ENCODE measurements around the gene PDGFD. TPM values are rescaled to one million over a fixed set of nuclear protein-coding genes. Genes with fewer than 3 reads are reported as not detected.

Gene PDGFD
- total RNA-seq, 4 donors from 2014 or later = 26.0 to 72.4 (median 29.6) TPM

DNA sequence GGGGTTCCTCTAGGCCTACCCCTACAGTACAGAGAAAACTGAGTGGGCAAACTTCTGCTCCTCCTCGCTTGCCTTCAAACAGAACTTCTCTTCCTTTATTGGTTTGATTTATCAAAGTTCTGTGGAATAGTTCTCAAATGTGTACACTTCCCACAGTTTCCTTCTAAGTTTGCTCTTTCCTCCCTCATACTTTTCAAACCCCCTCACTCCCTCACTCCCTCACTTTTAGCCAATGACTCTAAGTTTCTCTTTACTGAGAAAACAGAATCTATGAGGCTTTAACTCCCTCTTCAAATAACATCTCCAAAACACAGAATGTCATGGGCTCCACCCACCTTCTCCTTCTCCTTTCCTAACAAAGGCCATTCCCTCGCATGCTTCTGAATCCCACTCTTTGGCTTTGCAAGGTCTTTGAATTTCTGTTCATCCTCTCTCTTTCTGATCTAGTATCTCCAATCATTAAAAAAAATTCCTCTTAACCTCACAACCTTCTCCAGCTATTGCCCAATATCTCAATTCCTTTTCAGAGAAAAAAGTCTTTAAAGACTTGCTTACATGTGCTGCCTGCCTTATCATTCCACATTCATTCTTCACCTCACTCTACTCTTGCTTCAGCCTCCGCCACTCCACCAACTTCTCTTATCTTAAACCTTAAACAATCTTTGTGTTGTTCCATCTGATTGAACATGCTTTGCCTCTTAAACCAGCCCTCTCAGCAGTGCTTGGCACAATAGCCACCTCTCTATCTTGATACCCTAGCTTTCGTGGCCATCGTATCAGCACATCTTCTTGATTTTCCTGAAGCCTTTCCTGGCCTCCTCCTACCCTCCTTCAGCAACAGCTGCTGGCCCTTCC lies 70.3 kb downstream of the PDGFD start:
- DNase-seq (ENCODE audit: low spot score in 2 of 2) = no peak
- 92 to 95% methylated on average over 5 of the region's 5 CpGs for WGBS, 2 donors
- TF ChIP-seq POLR2A (IDR thresholded peaks at IDR 0.05) (no peak), EP300 (IDR thresholded peaks at IDR 0.05) (no peak)
- TF ChIP-seq, protein P1, sequence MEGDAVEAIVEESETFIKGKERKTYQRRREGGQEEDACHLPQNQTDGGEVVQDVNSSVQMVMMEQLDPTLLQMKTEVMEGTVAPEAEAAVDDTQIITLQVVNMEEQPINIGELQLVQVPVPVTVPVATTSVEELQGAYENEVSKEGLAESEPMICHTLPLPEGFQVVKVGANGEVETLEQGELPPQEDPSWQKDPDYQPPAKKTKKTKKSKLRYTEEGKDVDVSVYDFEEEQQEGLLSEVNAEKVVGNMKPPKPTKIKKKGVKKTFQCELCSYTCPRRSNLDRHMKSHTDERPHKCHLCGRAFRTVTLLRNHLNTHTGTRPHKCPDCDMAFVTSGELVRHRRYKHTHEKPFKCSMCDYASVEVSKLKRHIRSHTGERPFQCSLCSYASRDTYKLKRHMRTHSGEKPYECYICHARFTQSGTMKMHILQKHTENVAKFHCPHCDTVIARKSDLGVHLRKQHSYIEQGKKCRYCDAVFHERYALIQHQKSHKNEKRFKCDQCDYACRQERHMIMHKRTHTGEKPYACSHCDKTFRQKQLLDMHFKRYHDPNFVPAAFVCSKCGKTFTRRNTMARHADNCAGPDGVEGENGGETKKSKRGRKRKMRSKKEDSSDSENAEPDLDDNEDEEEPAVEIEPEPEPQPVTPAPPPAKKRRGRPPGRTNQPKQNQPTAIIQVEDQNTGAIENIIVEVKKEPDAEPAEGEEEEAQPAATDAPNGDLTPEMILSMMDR (IDR thresholded peaks at IDR 0.05) = no peak
- Histone ChIP-seq H3K27ac (no peak overlapping the region), H3K9me3 (no peaks in the 10 kb centered on the region), H3K27me3 (no peaks in the 10 kb centered on the region), H3K4me3 (no peak overlapping the region), H3K36me3 (no peaks in the 10 kb centered on the region), H3K4me1 (peaks cover 0 to 40% (median 4%) of the 10 kb centered on the region in 4 donors)

DNA sequence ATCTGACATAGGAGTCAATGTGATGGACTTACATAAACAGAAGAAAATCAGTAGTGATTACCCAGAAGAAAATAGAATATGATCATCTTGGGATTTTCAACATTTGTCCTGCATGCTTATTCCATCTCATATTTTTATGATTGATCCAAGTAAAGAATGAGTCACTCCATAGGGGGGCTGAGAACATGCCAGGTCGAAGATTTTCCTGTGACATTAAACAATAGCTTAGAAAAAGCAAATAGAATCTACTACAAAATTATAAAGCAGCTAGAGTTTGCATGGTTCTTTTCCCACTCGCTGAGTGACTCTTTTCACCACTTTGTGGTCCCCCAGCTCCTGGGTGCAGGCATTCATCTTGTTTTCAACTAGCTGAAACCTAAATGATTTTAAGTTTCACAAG lies 71.2 kb downstream of the PDGFD start:
- Histone ChIP-seq H3K27me3 (no peaks in the 10 kb centered on the region), H3K9me3 (no peaks in the 10 kb centered on the region), H3K27ac (no peak overlapping the region), H3K4me3 (no peak overlapping the region), H3K4me1 (peaks cover 0 to 40% (median 4%) of the 10 kb centered on the region in 4 donors), H3K36me3 (no peaks in the 10 kb centered on the region)
- DNase-seq (ENCODE audit: low spot score in 2 of 2) = no peak
- 83 to 85% methylated on average over 2 of the region's 2 CpGs for WGBS, 2 donors
- TF ChIP-seq, protein P1 (IDR thresholded peaks at IDR 0.05) = no peak
- no peak for TF ChIP-seq POLR2A (IDR thresholded peaks at IDR 0.05)
- no peak for TF ChIP-seq EP300 (IDR thresholded peaks at IDR 0.05)

DNA sequence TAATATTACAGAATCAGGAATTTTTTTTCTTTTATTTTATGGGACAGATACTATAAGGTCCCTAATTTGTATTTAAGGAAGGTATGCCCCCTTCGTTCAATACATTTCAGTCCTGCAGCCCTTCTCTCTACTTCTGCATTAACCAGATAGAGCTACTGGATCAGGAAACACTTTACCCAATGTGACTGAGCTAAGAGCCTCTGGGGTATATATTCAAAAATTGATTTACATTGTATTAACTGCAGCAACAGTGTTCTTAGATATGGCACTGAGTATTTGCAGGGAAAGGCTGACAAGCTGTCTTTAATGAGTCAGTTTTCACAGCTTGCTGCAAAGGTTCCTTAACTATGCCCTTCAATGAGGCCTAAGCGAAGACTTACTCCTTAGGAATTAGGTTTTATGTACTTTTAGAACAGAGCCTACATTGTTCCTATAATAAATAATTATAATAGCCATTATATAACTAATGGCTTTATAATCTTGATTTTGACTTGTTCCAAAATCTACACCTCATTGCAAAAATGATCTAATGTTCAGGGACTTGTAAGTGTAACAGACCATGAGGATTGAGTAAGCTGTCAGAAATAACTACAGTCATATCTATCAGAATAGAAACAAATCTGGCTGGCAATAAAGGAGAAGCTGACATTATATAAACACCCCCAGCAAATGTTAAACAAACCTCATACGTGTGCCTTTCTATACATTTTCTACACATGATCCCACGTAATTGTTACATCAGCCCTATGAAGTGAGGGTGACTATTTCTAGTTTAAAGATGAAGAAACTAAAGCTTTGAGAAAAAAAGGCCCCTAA lies 72.5 kb downstream of the PDGFD start:
- Histone ChIP-seq H3K4me1 (peaks cover 0 to 40% (median 4%) of the 10 kb centered on the region in 4 donors), H3K36me3 (no peaks in the 10 kb centered on the region), H3K4me3 (no peak overlapping the region), H3K9me3 (no peaks in the 10 kb centered on the region), H3K27ac (no peak overlapping the region), H3K27me3 (no peaks in the 10 kb centered on the region)
- WGBS, 2 donors = 69 to 71% methylated on average over 4 of the region's 4 CpGs
- TF ChIP-seq POLR2A (IDR thresholded peaks at IDR 0.05) (no peak), EP300 (IDR thresholded peaks at IDR 0.05) (no peak)
- TF ChIP-seq, protein P1 (IDR thresholded peaks at IDR 0.05) = no peak
- DNase-seq (ENCODE audit: low spot score in 2 of 2) = no peak

DNA sequence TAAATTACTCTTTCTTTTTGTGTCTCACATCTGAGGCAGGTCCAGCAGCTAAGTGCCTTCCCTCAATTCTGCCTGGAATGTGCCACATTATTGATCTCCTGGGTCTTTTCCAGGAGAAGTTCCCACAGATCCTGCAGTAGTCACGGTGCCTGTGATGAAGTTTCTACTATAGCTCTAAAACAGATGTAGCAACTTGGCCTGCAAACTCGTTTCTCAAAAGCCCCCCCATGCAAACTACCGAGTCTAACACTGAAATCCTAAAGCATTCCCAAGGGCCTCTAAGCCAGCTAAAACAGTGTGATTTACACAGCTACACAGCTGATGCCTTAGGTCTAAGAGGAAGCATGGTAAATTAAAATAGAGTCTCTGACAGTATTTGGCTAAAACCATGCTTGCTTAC lies 73.2 kb downstream of the PDGFD start:
- no peaks in the 10 kb centered on the region for H3K36me3 ChIP-seq
- no peak overlapping the region for H3K4me3 ChIP-seq
- H3K27me3 ChIP-seq = no peaks in the 10 kb centered on the region
- H3K27ac ChIP-seq = no peak overlapping the region
- DNase-seq (ENCODE audit: low spot score in 2 of 2) = no peak
- peaks cover 0 to 37% (median 4%) of the 10 kb centered on the region in 4 donors for H3K4me1 ChIP-seq
- TF ChIP-seq, protein P1 (IDR thresholded peaks at IDR 0.05) = no peak
- TF ChIP-seq EP300 (IDR thresholded peaks at IDR 0.05) (no peak), POLR2A (IDR thresholded peaks at IDR 0.05) (no peak)
- H3K9me3 ChIP-seq = no peaks in the 10 kb centered on the region
- 53 to 54% methylated on average over 3 of the region's 3 CpGs for WGBS, 2 donors

- Histone ChIP-seq H3K4me1 (peaks cover 0 to 31% (median 4%) of the 10 kb centered on the region in 4 donors), H3K27ac (no peak overlapping the region), H3K27me3 (no peaks in the 10 kb centered on the region), H3K4me3 (no peak overlapping the region), H3K9me3 (no peaks in the 10 kb centered on the region), H3K36me3 (no peaks in the 10 kb centered on the region)
- WGBS, 2 donors = 45 to 62% methylated on average over 2 of the region's 2 CpGs
- no peak for TF ChIP-seq EP300 (IDR thresholded peaks at IDR 0.05)
- TF ChIP-seq POLR2A (IDR thresholded peaks at IDR 0.05) = no peak
- TF ChIP-seq, protein P1 (IDR thresholded peaks at IDR 0.05) = no peak
- no peak for DNase-seq (ENCODE audit: low spot score in 2 of 2)
Observed at GRCh38 chr11:104089481-104089880, 74.5 kb downstream of the PDGFD start.

Data from tibial nerve (tissue), 4 donors.